NK-92 (cell line): ENCODE measurements around the gene CUL7.
"Not testable (repeated sequence)": the region's sequence is repeated elsewhere in the genome, so short reads cannot be mapped to it uniquely, and the experiment has no call there.

Experiments used
- DNase-seq: peaks from one replicate; lab custom pipeline; 2025; ENCODE audit not compliant: unreplicated experiment; lab: John Stamatoyannopoulos, UW

CUL7 gene

DNA sequence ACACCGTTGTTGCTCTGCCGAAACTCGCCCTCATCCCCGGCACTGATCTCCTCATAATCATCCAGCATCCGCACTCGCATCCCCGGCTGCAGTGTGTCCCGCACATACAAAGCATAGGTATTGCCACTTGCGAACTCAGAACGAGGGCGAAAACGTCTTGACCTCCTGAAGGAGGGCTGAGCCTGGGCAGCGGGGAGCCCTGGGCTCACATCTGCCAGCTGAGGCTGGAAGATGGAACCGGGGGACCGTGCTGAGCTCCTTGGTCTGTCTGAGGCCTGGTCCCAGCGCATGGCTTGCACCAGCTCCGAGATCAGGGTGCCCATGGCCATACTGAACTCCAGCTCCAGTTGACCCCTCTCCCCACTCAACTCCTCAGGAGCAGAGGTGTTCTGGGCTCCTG lies 2.7 kb downstream of the CUL7 start:
- DNase-seq, result no peak

DNA sequence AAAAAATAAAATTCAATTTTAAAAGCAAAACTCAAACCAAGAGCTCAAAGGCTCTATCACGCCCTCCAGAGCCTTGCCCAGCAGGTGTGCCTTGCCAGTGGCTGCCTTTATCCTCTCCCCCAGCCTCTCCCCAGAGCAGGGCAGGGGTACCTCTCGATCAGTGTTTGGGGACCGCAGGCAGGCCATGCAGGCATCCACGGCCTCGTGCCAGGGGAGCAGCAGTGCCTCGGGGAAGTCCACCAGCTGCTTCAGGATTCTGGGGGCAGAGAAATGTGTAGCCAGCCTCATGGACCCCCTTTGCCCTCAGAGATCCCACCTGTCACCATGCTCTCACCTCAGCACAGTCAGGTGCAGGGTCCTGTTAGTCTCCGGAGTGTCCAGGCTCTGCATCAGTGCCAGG lies 5.7 kb downstream of the CUL7 start:
- no peak for DNase-seq

DNA sequence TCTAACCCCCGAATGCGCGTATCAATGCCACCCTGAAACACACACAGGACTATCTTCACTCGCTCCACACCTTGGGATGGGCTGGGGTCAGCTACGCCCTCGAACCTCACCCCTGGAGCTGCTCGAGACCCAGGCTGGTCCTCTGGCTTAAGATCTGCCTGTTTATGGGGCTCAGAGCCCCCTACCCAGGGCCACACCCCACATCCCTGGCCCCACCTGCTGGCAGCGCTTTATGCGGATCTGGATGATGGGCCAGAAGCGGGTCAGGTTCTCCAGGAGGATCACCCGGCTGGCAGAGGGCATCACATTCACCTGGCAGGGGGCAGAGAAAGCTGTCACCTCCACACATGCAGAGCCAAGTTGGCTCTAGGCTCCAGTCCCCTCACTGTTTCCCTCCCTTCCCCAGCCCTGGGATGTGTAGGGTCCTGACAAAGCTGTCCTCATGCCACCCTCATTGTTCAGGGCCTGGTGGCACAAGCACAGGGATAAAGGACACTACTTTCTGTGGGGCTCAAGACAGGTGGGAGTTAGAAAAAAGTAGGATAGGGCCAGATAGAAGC lies 8.2 kb downstream of the CUL7 start:
- no peak for DNase-seq

DNA sequence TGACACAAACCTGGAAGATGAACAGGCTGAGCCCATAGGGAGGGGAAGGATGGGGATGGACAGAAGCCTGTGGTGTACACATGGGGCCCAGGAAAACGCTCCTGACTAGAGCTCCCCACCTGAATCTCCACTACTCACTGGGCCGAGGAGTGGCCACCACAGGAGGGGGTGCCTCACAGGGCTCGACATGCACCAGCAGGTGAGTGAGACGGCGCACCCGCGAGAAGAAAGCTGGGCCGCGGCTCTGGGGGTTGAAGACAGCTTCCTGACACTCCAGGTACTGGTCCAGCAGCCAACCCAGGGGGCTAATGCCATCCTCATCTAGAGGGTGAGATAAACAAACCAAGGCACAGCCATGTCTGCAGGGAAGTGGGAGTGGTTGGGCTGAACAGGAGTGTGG lies 10.3 kb downstream of the CUL7 start:
- DNase-seq, result no peak

DNA sequence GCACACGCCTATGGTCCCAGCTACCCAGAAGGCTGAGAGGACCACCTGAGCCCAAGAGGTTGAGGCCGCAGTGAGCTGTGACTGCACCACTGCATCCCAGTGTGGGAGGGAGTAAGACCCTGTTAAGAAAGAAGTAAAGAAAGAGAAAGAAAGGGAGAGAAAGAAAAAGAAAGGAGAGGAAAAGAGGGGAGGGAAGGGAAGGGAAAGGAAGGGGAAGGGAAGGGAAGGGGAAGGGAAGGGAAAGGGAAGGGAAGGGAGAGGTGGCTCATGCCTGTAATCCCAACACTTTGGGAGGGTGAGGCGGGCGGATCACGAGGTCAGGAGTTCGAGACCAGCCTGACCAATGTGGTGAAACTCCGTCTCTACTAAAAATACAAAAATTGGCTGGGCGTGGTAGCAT lies 12.2 kb downstream of the CUL7 start:
- not testable (repeated sequence) for DNase-seq

DNA sequence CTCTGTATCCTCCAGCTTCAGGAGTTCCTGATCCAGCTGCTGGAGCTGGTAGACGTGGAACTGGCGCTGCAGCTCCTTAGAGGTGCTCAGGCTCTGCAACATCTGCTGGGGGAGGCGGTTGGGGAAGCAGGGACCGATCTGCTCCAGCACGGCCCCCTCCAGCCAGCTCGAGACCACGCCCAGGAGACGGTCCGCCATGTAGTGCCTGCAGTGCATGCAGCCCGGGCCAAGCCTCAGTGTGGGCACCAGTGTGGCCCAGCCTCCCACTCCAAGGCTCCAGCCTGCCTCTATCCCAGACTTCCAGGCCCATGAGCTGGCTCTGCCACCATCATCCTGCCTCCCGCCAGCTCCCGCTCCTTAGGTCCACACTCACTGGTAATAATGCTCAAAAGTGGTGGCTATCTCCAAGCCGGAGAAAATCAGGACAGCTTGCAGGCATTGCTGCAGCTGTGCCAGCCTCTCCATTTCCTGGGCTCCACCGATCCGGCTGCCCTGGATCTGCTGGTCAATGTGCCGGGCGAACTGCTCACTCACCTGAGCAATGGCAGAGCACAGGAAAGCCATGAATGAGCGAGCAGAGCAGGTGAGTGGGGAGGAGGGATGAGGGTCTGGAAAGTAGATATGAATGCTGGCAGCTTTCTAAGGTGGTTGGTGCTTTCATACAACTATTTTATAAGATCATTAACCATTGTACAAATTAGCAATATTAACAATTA lies 13.0 kb downstream of the CUL7 start:
- no peak for DNase-seq

DNA sequence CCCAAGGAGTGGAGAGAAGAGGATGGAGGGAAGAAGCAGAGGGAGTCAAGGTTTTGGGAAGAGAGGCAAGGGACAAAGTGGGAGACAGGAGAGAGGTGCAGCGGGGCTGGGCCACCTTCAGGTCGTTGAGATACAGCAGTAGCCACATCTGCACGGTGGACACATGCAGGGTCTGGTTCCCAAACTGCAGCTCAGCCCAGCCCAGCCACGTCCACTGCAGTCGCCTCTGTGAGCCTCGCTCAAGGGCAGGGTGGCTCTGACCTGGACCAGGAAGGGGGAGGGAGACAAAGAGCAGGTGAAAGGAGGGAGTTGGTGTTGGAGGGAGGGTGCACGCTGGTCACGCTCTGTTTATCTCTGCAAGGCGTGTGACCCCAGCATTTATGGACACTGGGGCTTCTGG lies 14.9 kb downstream of the CUL7 start:
- DNase-seq, result no peak

DNA sequence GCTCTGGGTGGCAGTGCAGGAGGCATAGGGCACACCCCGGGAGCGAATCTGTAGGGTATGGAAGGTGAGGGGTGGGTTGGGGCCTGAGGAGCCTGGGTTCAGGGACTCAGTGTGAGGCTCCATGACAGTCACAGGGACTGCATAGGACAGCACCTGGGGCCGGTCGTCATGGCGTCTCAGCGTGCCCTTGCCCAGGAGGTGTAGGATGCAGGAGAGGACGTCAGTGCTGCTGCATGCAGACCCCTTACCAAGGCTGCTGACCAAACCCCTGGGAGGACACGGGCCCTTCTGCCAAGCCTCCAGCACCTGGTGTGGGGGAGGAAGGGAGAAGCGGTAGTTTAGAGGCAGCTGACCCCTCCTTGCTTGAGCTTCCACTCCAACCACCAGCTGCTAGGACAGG lies 15.9 kb downstream of the CUL7 start:
- no peak for DNase-seq

DNA sequence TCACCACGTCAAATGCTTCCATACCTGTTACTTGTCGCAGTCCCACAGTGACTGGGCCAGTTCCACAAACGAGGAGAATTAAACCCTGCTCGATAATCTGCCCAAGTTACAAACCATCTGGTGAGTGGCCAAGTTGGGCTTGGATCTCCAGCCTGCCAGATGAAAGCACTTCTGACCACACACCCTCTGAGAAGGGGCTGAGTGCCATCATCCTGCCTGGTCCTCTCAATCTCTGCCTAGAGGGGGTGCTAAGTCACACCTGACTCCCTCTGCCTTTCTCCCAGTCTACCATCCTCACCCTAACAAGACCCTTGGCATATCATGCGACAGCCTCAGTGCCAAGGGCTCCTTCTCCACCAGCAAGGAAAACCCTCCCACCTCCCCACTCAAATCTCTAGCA lies 16.5 kb downstream of the CUL7 start:
- no peak for DNase-seq

DNA sequence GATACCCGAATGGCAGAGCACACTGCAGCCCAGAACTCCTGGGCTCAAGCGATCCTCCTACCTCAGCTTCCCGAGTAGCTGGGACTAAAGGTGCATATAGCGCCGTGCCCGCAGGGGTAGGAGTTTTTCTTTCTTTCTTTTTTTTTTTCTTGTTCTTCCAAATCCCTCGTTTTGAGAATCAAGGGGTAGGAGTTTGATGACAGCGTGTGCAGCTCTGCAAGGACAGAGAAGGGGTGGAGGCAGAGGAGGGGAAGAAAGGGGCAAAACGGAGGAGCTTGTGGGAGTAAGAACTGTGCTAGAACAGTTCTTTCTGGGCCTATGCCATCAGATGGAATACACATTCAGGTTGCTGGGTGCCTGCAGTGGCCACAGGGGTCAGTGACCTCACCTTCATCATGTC lies 16.9 kb downstream of the CUL7 start:
- DNase-seq, result no peak

DNA sequence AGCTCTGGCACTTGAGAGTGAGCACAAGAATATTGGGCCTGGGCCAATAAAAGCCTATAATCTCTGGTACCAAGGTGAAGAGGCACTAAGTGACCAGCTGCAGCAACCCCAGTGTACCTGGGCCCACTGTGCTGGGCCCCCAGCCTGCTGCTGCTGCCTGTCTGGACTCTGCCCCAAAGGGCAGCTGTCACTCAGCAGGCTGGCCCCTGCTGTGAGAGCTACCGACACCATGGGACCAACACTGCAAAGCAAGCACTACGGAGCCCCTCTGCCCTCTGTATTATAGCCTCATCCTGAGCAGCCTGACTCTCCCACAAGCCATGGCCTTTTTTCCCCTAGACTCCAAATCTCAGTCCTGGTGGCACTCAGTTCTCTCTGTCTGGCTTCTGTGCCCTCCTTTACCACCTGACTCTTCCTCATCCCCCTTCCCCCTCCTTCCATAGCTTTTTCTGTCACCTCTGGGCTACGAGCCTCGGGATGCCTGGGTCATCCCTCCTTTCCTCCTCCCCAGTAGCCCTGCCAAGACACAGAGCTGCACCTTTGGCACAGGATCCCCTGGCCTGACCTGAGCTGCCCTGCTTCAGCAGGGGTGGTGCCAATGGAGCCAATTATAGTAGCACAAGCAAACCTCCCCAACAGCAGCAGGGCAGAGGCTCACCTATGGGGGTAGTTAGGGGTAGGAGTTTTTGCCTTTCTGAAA lies 18.0 kb downstream of the CUL7 start:
- no peak for DNase-seq

DNA sequence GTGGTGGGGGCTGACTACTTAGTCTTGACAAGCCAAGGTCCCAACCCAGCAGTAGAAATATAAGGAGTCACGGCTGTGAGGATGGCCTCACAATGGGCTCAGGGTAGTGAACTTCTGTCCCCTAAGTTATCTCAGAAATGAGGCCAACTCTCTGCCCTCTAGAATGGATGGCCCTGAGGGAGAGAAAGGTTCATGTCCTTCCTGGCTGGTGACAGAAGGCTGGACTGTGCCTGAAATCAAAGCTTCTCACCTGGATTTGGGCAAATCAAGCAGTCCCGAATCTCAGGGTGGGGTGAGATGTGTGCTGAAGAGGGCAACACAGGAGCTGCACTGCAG lies 19.5 kb downstream of the CUL7 start:
- no peak for DNase-seq

DNA sequence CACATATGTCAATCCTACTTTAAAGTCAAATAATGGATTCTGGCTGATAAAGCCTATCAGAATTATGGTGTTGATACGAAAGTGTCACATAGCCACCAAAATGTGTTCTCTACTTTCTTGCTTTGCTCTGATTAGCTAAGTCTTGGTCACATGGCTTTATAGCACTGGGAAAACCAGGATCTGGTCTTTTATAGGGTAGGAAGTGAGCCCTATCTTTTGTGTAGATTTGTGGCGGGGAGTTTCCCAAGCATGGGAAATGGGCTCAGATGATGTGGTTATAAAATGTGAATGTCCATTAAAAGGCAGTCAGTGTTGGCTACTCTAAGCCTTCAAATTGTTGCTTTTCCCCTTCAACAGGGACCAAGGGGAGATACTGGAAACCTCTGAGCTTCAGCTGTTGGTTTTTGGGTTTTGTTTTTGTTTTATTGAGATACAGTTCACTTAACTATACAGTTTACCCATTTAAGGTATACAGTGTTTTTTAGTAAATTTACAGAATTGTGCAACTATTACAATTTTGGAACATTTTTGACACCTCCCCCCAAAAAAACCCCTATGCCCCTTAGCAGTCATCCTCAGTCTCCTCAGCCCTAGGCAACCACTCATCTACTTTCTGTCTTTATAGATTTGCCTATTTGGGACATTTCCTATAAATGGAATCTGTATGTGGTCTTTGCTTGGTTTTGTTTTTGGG lies 20.0 kb downstream of the CUL7 start:
- no peak for DNase-seq

DNA sequence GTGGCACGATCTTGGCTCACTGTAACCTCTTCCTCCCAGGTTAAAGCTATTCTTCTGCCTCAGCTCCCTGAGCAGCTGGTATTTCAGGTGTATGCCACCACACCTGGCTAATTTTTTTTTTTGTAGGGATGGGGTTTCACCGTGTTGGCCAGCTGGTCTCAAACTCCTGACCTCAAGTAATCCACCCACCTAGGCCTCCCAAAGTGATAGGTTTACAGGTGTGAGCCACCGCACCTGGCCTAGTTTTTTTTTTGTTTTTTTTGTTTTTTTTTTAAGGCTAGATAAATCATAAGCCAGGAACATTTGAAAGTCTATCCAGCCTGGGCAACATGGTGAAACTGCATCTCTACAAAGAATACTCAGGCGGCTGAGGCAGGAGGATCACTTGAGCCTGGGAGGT lies 21.3 kb downstream of the CUL7 start:
- no peak for DNase-seq

DNA sequence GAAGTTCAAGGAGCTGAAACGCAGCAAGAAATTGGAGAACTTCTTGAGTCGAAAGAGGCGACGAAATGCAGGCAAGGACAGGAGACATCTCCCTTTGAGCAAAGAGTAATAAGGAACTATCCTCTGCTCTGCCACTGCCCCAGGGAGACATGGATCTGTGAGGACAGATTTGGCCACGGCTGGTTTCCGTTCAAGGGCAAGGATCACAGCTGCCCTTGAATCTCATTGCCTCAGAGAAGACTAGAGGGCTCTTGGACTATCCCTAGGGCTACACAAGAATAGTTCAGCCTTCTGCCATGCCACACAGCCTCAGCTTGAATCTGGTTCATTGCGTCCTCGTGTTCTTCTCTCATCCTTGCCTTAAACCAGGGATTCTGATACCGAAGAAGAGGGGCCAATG lies 24.5 kb downstream of the CUL7 start:
- DNase-seq, result no peak

DNA sequence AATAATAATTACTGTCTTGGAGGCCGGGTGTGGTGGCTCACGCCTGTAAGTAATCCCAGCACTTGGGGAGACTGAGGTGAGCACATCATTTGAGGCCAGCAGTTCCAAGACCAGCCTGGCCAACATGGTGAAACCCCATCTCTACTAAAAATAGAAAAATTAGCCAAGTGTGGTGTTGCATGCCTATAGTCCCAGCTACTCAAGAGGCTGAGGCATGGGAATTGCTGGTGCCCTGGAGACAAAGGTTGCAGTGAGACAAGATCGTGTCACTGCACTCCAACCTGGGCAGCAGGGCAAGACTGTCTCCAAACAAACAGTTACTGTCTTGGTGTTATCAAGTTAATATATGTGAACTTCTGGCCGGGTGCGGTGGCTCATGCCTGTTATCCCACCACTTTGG lies 27.3 kb downstream of the CUL7 start:
- DNase-seq, result no peak

DNA sequence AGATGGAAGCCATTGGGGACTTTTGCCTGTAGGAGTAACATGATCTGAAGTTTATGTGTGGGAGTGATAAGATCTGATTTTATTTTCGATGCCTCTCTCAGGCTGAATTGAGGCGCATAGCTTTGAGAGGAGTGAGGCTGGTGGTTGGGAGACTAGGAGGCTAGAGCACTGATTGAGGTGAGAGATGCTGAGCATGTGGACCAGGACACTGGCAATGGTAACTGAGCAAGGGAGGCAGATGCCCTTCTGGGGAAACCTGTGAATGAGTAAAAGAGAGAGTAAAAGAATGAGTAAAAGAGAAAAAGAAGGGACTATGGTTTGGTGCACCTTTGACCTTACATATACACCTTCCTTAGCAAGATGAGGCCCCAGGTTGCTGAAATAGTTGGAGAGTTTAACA lies 29.2 kb downstream of the CUL7 start:
- DNase-seq, result no peak

DNA sequence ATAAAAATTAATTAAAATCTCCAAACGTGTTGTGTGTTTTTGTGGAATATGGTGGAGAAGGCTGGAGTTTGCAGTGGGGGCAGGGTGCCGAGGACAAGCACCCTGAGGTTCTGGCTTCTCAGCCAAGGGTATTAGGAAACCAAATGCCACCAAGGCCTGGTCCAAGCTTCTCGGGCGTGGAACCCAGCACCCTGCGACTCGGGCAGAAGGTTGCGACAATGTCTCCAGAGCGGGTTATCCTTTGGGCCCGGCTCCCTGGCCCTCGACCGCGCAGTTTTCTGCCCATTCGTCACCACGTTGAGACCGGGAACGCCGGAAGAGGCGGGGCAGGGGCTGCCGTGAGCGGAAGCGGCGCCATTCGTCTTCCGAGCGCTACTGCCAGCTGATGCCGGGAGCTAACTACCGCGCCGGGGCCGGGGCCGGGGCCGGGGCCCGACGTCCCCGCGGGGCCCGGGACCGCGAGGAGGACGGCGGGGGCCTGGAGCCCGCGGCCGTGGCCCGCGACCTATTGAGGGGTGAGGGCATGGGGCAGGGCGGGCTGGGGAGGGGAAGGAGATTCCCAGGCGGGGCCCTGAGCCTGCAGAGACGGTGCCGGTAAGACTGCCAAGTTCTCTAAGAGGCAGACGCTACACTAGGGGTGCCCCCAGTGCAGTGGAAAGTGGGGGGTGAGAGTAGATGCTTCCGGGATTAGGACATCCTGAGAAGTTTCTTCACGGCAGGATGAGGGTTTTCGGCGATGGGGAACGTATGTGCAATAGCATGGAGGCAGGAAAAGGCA lies 32.2 kb downstream of the CUL7 start, which contains the start of gene RRP36:
Gene RRP36 (plus strand): TSS at position 354 of the 778 bp plus-strand sequence. CDS start 32 bp downstream, at position 386.
- DNase-seq, result no peak

DNA sequence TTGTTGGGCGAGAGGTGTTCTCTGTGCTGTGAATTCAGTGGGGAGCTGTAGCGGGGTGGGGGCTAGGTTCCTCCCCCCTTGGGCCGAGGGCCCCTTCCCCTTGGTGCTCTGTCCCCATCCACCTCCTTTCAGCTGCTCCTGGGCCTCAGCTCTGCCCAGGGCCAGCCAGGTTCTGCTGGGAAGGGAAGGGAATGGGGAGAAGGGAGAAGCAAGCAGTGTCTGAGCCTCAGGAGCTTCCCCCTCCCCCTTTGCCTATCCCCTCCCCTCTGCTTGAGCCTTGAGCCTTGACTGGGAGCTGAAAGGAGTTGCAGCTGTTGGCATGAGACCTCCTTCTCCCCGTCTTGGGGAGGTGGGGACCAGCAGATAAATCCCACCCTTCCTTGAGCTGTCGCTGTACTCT lies 32.8 kb downstream of the CUL7 start:
- DNase-seq, result no peak

DNA sequence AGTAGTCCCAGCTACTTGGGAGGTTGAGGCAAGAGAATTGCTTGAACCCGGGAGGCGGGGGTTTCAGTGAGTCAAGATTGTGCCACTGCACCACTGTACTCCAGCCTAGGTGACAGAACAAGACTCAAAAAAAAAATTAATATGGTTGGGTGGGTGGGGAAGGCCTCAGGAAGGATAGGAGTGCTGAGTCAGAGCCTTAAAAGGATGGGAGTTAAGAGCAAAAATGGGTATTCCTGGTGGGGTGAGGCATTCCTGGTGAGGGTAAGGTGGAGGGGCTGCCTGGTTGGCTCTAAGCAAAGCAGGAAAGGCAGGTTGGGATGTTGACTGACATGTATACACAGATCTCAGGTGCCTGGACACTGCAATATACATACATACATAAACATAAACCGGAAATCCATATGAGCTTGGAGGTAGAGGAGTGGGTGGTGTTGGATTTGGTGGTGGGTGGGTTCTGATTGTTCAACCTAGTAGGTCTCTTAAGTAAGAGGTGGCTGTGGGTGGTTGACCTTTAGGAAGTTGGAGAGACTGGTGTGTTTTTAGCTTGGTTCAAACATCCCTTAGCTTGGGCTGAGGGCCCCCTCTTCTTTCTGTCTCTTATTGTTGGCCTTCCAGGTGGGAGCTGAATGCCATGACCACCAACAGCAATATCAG lies 33.5 kb downstream of the CUL7 start:
- DNase-seq, result no peak

DNA sequence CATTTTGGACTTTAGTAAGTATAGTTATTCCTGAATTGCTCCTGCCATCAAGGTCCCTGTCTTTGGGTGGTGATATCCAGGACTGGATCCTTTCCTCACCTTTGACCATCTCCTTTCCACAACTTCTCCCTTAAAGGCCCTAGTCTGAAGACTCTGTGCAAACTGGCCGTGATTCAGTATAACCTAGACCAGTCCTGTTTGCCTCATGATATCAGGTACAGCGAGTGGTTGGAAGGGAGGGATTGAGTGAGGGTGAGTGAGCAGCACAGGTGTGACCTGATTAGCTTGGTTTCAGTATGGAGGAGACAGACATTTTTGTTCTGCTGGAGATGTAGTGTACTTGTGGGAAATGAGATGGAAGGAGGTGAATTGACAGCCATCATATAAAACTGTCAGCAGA lies 34.5 kb downstream of the CUL7 start:
- DNase-seq, result no peak
